OCI-LY1 (cell line): Measurements from ENCODE around the gene FNIP1.

Source experiments
- EZH2 ChIP-seq: fragments of 200-600 bp; sonication (generic), shearing (Covaris generic); IDR thresholded peaks from 2 replicates; pipeline ENCODE4 v1.8.0; 2017; ENCODE audit warnings: borderline replicate concordance, mixed run types, mild to moderate bottlenecking, antibody characterized with exemption, low read length, moderate library complexity, mixed read lengths
- TF ChIP-seq, protein P1 (sequence below): fragments of 200-600 bp; sonication (generic), shearing (Covaris generic); IDR thresholded peaks from 2 replicates; pipeline ENCODE4 v1.5.1; 2017; ENCODE audit warnings: mild to moderate bottlenecking, antibody characterized with exemption, low read length, moderate library complexity, mixed read lengths

DNA sequence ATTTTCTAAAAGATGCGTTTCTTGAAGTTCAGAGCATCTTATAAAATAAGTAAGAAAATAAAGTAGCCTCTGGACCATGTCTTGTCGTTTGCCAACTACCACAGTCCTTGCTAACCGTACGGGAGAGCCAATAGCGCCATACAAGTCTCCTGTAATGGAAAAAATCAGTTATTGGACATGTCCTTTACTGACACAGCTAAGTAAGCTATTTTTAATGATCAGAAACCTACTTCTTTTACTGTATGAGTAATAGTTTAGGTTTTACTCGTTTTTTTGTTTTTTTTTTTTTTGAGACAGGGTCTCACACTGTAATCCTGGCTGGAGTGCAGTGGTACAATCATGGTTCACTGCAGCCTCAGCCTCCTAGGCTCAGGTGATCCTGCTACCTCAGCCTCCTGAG is 124.0 kb downstream of the FNIP1 start:
- no peak for TF ChIP-seq EZH2
- TF ChIP-seq, protein P1, sequence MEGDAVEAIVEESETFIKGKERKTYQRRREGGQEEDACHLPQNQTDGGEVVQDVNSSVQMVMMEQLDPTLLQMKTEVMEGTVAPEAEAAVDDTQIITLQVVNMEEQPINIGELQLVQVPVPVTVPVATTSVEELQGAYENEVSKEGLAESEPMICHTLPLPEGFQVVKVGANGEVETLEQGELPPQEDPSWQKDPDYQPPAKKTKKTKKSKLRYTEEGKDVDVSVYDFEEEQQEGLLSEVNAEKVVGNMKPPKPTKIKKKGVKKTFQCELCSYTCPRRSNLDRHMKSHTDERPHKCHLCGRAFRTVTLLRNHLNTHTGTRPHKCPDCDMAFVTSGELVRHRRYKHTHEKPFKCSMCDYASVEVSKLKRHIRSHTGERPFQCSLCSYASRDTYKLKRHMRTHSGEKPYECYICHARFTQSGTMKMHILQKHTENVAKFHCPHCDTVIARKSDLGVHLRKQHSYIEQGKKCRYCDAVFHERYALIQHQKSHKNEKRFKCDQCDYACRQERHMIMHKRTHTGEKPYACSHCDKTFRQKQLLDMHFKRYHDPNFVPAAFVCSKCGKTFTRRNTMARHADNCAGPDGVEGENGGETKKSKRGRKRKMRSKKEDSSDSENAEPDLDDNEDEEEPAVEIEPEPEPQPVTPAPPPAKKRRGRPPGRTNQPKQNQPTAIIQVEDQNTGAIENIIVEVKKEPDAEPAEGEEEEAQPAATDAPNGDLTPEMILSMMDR, result no peak
